GF-D8 (cell line): ENCODE results near the gene S100G.
A peak's percentile ranks its signal among the peaks of the same experiment; 100 is the strongest.
"Not testable (repeated sequence)": the region's sequence is repeated elsewhere in the genome, so short reads cannot be mapped to it uniquely, and the experiment has no call there.

Source experiments
- DNase-seq: peaks from one replicate; lab custom pipeline; 2025; lab: John Stamatoyannopoulos, UW

The S100G gene

GRCh38 chrX:16649858-16650257 lies at the start of gene S100G:
Gene S100G, plus strand, starts transcription at chrX:16650158. Its CDS starts 849 bp downstream, at chrX:16651007.
- DNase-seq, result no peak

GRCh38 chrX:16601885-16602284 lies 48.1 kb upstream of the S100G start:
- DNase-seq, result no peak

GRCh38 chrX:16603235-16603634 lies 46.7 kb upstream of the S100G start:
- not testable (repeated sequence) for DNase-seq

GRCh38 chrX:16603822-16604221 lies 46.1 kb upstream of the S100G start:
- DNase-seq, result no peak

- DNase-seq, result no peak
These were observed 45.6 kb upstream of the S100G start for GRCh38 chrX:16604337-16604736.

- DNase-seq, result no peak
These were observed 43.7 kb upstream of the S100G start for GRCh38 chrX:16606142-16606720.

GRCh38 chrX:16610121-16610621 lies 39.8 kb upstream of the S100G start:
- no peak for DNase-seq

GRCh38 chrX:16610654-16611053 lies 39.3 kb upstream of the S100G start:
- DNase-seq, result not testable (repeated sequence)

GRCh38 chrX:16612257-16612897 lies 37.6 kb upstream of the S100G start:
- DNase-seq, result no peak

- DNase-seq, result no peak
These were observed 32.6 kb upstream of the S100G start for GRCh38 chrX:16617382-16617781.

- no peak for DNase-seq
These were observed 31.5 kb upstream of the S100G start for GRCh38 chrX:16618422-16618821.

- DNase-seq, result no peak
These were observed 30.9 kb upstream of the S100G start for GRCh38 chrX:16619024-16619423.

GRCh38 chrX:16628511-16628910 lies 21.4 kb upstream of the S100G start:
- not testable (repeated sequence) for DNase-seq

- no peak for DNase-seq
These were observed 20.9 kb upstream of the S100G start for GRCh38 chrX:16628946-16629595.

- DNase-seq, result no peak
These were observed 20.0 kb upstream of the S100G start for GRCh38 chrX:16629909-16630308.

GRCh38 chrX:16633754-16634153 lies 16.2 kb upstream of the S100G start:
- no peak for DNase-seq

- DNase-seq, result no peak
These were observed 14.9 kb upstream of the S100G start for GRCh38 chrX:16635040-16635439.

- no peak for DNase-seq
These were observed 14.4 kb upstream of the S100G start for GRCh38 chrX:16635596-16635995.

GRCh38 chrX:16638533-16638932 lies 11.4 kb upstream of the S100G start:
- no peak for DNase-seq

- no peak for DNase-seq
These were observed 10.0 kb upstream of the S100G start for GRCh38 chrX:16639966-16640365.

- no peak for DNase-seq
These were observed 9.1 kb upstream of the S100G start for GRCh38 chrX:16640823-16641222.

GRCh38 chrX:16643176-16643575 lies 6.8 kb upstream of the S100G start:
- peak; percentile 3 for DNase-seq
